Pancreas (tissue), 10 donors: ENCODE results near the gene IFIT1. TPM values are rescaled to one million over a fixed set of nuclear protein-coding genes. Genes with fewer than 3 reads are reported as not detected.

ENCODE experiments used
- ATAC-seq, 4 donors: fragments of 200-7000 bp; cut with Tn5 transposase; one replicate each; pipeline versions ENCODE4 v1.8.0 to v1.9.1; 2020; ENCODE audit warnings: mild to moderate bottlenecking in 4 of 4, moderate library complexity in 4 of 4
- DNase-seq, 6 donors: peaks; one replicate each; pipeline ENCODE4 v3.0.0-alpha.2; 2020
- FAIRE-seq: peaks from 2 replicates; lab custom pipeline; 2012; peaks lifted over from hg19 to GRCh38; lab: Jason Lieb, UNC
- H3K27ac ChIP-seq, 4 donors: fragments of 200-600 bp; sonication (generic); 1 replicate in 3 of 4; 2 replicates in 1 of 4; pipeline versions ENCODE4 v1.5.0 to v1.8.0; 2020
- H3K27me3 ChIP-seq, 4 donors: fragments of 200-600 bp; one replicate each; pipeline ENCODE4 v1.8.0; 2021
- H3K36me3 ChIP-seq, 3 donors: fragments of 200-600 bp; sonication (generic) in 1 of 3; one replicate each; pipeline versions ENCODE4 v1.5.0 to v1.8.0; 2020 to 2021
- H3K4me1 ChIP-seq, 3 donors: fragments of 200-600 bp; one replicate each; pipeline ENCODE4 v1.8.0; 2021
- H3K4me3 ChIP-seq, 4 donors: fragments of 200-600 bp; sonication (generic) in 2 of 4; one replicate each; pipeline versions ENCODE4 v1.5.0 to v1.8.0; 2020 to 2021
- H3K9me3 ChIP-seq, 4 donors: fragments of 200-600 bp; one replicate each; pipeline ENCODE4 v1.8.0; 2021
- CTCF ChIP-seq, 4 donors: fragments of 200-600 bp; sonication (generic) in 3 of 4; IDR thresholded peaks; one replicate each; pipeline versions ENCODE4 v1.5.0 to v1.8.0; 2021; ENCODE audit warnings: antibody characterized with exemption in 4 of 4
- WGBS, 2 donors: extraction: QIAGEN DNeasy Blood & Tissue Kit; methylation state at CpG; one replicate each; pipeline ENCODE4 v1.1.7; 2013; 5-methylcytosine and 5-hydroxymethylcytosine counted together
- intact Hi-C, 3 donors: fragments of 100-400 bp; cut with DNase I; formaldehyde crosslinking; loops; one replicate each; pipeline versions ENCODE4 v1.11.1 to v1.14.2; 2022
- polyA plus RNA-seq, 2 donors: library from polyadenylated mRNA; stranded (reverse); fragments of 200-250 nt; gene quantifications; one replicate each; pipeline ENCODE4 v1.2.3, GENCODE V29; 2013
- total RNA-seq, 6 donors: library from RNA; stranded (reverse); fragmentation: NEBNext Ultra II Directional in 4 of 6; extraction: Animal tissue kit (Norgen Biotek cat#: 25700) in 4 of 6; gene quantifications; one replicate each; pipeline versions ENCODE4 v1.2.1 to v1.2.4, GENCODE V29; 2021 to 2023
- donor health status: healthy with polysubstance abuse.
- donor health status: DM: no; HTN: no; CAD: no; lungs with moderate emphysema.
- donor health status: DM: no; HTN: no; CAD: no.
- donor health status: control.
- donor health status: control.
- donor health status: Bipolar disorder and iron deficiency.
- donor health status: DM: yes; HTN: yes; CAD: no.
- donor health status: DM: no; HTN: no; CAD: no.
- donor health status: DM: no; HTN: no; CAD: no.
- donor health status: DM: yes; HTN: yes; CAD: no.

IFIT1 gene
- total and polyA plus RNA-seq, 8 donors: 2.4 to 11.4 (median 4.0) TPM

DNA sequence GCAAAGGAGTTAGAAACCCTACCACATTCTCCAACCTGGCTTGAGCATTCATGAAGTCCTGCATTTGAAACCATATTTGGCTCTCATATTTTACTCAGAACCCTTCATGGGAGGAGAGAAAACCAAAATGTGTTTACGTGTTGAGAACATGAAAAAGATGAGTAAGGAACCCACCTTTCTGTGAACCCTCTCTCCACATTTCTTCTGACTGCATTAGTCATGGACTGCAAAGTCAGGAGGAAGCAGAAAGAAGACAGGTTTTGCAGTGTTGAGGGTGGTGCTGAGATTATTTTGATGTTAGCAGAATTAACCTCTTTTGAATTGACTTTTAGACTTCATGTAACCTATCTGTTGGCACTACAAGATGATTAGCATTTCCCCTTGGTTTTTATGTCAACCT lies 9.7 kb upstream of the IFIT1 start:
- no peak for ATAC-seq
- TF ChIP-seq CTCF (IDR thresholded peaks at IDR 0.05): no peak
- Histone ChIP-seq H3K4me3 (no peak overlapping the region), H3K4me1 (no peaks in the 10 kb centered on the region), H3K9me3 (no peaks in the 10 kb centered on the region), H3K27me3 (no peaks in the 10 kb centered on the region), H3K27ac (no peak overlapping the region), H3K36me3 (no peaks in the 10 kb centered on the region)
- no peak for DNase-seq
- 83 to 88% methylated on average over 1 of the region's 1 CpG for WGBS, 2 donors
- FAIRE-seq: no peak
- intact Hi-C loops: no loop called here

DNA sequence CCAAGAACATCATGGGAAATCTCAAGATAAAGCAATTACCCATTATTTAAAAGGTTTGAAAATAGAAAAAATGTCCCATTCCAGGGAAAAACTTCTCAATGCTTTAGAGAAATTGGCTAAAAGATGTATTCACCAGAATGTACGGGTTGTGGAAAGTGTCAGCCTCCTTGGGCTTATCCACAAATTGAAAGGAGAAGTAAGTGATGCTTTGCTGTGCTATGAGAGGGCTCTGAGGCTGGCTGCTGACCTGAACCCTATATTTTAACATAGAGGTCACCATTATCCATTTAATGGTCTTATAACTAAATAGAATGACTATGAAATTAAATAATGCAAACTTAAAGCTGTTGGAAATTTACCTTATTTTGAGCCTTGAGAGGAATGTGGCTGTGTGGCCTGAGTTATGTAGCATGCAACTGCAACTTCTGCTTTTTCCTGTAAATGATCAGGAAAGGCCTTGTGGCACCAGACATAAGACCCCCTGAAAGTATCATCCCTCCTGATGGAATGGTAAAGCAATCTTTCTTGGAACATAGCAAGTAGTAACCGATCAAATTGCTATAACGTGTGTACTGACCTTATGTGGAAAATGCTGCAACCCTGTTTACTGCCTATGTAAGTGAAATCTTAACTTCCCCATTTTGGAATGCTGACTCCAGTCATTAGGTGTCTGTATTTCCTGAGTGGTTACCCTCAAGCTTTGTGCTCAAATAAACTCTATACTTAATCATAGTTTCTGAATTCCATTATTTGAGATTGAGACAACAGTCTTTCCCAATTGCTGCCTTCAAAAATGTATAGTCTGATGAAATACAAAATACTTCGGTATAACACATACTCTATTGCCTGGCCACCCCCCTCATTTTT lies 7.7 kb upstream of the IFIT1 start:
- no peak for FAIRE-seq
- 83 to 94% methylated on average over 4 of the region's 4 CpGs for WGBS, 2 donors
- no peaks in the 10 kb centered on the region for H3K9me3 ChIP-seq
- no peak for DNase-seq
- H3K36me3 ChIP-seq: no peaks in the 10 kb centered on the region
- intact Hi-C loops: no loop called here
- no peak for TF ChIP-seq CTCF (IDR thresholded peaks at IDR 0.05)
- H3K27ac ChIP-seq: no peak overlapping the region
- ATAC-seq: peak in 2 of 4 donors; percentile 52 to 73
- no peaks in the 10 kb centered on the region for H3K4me1 ChIP-seq
- no peaks in the 10 kb centered on the region for H3K27me3 ChIP-seq
- H3K4me3 ChIP-seq: no peak overlapping the region

DNA sequence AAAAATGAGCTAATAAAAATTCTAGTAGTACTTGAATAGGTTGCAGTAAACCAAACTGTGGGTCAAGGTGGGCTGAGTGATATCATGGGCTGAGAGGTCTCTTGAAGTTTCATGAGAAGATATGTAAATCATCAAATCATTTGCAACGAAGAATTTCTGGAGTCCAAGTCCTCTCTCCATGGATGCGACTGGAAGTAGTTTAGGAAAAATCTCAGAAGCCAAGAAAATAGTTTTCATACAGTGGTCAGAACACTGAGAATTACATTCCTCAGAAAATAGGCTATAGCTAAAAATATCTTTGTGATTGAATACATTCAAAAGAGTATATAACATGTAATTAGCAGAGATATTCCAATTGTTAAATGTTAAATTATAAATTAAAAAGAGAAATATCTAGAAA lies 3.6 kb upstream of the IFIT1 start:
- intact Hi-C loops: no loop called here
- WGBS, 2 donors: 77 to 81% methylated on average over 2 of the region's 2 CpGs
- H3K27me3 ChIP-seq: no peaks in the 10 kb centered on the region
- no peaks in the 10 kb centered on the region for H3K36me3 ChIP-seq
- no peak for ATAC-seq
- no peak overlapping the region for H3K27ac ChIP-seq
- no peaks in the 10 kb centered on the region for H3K9me3 ChIP-seq
- no peak for DNase-seq
- no peak for TF ChIP-seq CTCF (IDR thresholded peaks at IDR 0.05)
- H3K4me3 ChIP-seq: no peak overlapping the region
- FAIRE-seq: no peak
- peaks cover 0 to 18% (median 3%) of the 10 kb centered on the region in 3 donors for H3K4me1 ChIP-seq

DNA sequence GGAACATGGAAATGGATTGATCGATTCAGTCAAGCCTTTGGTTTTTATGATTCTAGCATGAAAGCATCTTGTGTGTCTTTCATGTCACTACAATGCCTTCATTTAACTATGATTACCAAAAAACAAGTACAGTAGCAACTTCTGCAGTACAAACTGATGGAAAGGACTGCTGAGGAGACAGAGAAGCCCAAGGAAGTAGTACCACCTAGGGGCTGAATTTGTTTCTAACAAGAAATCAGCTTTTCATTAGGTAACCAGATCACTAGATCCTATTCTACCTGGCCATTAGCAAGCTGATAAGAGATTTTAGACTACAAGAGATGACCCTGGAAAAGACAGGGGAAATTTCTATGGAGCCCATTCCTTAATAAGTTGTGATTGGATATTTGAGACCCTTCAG lies 3.2 kb upstream of the IFIT1 start:
- intact Hi-C loops: no loop called here
- no peaks in the 10 kb centered on the region for H3K27me3 ChIP-seq
- no peaks in the 10 kb centered on the region for H3K36me3 ChIP-seq
- H3K27ac ChIP-seq: no peak overlapping the region
- ATAC-seq: no peak
- 68 to 79% methylated on average over 1 of the region's 1 CpG for WGBS, 2 donors
- FAIRE-seq: no peak
- DNase-seq: no peak
- no peak for TF ChIP-seq CTCF (IDR thresholded peaks at IDR 0.05)
- H3K9me3 ChIP-seq: no peaks in the 10 kb centered on the region
- no peak overlapping the region for H3K4me3 ChIP-seq
- peaks cover 0 to 18% (median 6%) of the 10 kb centered on the region in 3 donors for H3K4me1 ChIP-seq
